Stimulated activated CD4-positive, alpha-beta T cell treated with anti-CD3 and anti-CD28 coated beads, TNF-alpha, amount 100 ng/mL, for 4 hours (primary cell): ENCODE measurements around the gene MAP2K5.
"Not testable (repeated sequence)": the region's sequence is repeated elsewhere in the genome, so short reads cannot be mapped to it uniquely, and the experiment has no call there.

Source experiments
- DNase-seq, 3 experiments: peaks; one replicate each; pipeline ENCODE4 v3.0.0-alpha.2; 2020; ENCODE audit warnings: low read depth in 3 of 3

The MAP2K5 gene

DNA sequence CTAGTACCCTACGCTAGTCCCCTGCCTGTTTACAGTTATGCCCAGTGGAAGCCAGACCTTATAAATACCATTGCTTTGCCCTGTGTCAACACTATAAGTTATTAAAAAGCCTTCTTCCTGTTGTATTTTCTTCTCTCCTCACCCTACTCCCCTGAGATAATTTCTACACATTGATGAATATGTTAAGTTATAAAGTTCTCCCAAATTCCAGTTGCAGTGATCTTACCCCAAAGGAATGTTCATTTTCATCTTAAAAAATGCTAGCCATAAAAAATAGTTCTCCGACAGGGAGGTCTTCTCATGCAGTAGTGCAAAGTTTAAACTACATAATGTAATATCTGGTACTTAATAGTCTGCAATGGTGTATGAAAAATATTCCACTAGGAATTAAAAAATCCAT is 58.6 kb downstream of the MAP2K5 start:
- no peak for DNase-seq

DNA sequence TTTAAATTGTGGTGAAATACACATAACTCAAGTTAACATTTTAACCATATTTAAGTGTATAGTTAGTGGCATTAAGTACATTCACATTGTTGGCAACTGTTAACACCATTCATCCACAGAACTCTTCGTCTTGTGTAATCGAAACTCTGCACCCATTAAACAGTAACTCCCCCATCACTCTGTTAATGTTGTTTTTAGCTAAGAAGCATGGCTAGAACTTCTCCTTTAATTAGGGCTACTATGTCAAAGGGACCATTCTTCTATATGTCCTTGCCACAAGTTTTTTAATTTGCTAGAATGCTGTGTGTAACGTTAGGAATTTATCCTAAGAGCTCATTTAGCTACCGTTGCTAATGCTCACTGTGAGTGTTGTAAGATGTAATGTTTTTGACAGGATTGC is 60.6 kb downstream of the MAP2K5 start:
- DNase-seq = no peak

DNA sequence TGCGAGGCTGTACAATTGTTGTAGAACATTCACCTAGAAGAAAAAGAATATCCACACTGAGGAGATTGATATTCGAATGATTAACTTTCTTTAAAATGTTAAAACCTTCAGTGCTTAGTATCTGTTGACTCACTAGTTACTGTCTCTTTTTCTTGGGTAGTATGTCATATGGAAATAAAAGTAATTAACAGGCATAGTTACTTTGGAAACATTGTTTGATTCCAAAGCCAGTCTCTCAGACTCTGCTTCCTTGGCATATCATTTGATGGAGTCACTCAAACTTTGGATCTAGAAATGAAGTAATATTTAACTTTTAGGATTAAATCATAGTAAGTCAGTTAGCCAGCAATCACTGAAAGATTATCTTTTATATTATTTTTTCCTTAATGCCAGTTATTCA is 63.4 kb downstream of the MAP2K5 start:
- no peak for DNase-seq

DNA sequence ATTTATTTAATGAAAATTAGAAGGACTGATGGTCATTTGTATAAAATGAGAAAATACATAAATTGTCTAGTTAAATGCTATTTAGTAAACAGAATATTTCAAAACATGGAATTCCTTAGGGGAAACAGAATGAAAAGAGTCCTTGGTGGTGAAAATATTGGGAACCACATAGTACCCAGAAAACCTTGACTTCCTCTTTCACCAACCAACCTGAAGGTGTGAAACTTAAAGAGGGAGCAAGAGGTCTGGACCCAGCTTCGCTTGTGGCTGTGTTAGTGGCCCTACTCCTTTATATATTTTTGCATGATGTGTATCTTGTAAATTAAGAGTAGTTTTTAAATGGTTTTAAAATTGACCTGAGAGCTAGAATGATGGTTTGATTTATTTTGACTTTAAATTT is 64.2 kb downstream of the MAP2K5 start:
- DNase-seq = no peak

DNA sequence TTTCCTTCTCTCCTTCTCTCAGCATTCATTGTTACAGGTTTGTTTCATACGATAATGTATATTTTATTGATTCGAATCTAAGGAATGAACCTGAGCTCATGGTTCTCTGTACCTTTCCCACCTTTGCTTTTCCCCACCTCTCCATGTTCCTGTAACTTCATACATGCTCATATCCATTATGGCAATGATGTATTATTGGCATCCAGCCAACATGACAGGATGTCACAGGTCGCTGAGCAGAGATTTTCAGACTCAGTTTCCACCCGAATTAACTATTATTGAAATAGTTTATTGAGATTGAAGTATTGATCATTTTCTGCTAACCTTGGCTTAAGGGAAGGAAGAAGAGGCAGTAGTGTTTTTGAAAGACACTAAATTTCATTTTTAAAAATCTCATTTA is 64.8 kb downstream of the MAP2K5 start:
- no peak for DNase-seq

DNA sequence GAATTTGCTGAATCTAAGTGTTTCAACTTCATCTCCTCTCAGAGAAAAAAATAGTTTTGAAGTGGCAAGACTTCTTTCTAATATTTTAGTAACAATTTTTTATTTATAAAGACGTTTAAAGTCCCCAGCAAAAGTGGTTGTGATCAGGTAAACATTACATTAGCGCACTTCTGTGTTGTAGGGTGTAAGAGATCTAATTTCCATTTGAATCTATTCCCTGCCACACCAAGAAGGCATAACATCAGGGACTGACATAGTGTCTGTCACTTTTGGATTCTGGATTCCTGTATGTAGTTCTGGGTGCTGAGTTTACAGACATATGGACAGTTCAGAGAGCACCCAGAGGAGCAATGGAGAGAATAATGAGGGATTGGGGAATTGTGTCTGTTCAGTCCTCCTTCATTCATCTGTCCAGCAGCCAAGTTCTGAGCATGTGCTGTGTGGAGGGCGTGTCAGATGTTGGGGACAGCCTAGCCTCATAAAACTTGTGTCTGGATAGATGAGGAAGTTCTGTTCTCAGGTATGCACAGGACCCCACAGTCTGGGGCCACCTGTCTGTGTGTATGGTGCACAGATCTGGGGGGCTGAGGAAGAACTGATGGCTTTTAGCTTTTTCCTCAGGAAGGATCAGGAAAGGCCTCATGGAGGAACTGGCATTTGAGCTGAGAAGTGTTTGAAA is 65.6 kb downstream of the MAP2K5 start:
- no peak for DNase-seq

DNA sequence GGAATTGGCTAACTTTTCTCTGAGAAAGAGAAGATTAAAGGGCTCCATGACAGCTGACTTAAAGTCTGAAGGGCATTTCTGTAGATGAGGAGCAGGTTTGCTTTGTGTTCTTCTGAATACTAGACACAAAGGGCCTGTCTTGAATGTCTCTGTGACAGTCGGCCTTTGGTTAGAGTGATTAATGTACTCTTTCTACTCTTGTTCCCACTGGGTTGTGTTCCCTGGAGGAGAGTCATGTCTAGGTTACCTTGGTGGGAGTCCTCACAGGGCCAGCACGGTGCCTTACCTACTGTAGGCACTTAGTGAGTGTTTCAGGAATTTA is 66.1 kb downstream of the MAP2K5 start:
- DNase-seq = no peak

DNA sequence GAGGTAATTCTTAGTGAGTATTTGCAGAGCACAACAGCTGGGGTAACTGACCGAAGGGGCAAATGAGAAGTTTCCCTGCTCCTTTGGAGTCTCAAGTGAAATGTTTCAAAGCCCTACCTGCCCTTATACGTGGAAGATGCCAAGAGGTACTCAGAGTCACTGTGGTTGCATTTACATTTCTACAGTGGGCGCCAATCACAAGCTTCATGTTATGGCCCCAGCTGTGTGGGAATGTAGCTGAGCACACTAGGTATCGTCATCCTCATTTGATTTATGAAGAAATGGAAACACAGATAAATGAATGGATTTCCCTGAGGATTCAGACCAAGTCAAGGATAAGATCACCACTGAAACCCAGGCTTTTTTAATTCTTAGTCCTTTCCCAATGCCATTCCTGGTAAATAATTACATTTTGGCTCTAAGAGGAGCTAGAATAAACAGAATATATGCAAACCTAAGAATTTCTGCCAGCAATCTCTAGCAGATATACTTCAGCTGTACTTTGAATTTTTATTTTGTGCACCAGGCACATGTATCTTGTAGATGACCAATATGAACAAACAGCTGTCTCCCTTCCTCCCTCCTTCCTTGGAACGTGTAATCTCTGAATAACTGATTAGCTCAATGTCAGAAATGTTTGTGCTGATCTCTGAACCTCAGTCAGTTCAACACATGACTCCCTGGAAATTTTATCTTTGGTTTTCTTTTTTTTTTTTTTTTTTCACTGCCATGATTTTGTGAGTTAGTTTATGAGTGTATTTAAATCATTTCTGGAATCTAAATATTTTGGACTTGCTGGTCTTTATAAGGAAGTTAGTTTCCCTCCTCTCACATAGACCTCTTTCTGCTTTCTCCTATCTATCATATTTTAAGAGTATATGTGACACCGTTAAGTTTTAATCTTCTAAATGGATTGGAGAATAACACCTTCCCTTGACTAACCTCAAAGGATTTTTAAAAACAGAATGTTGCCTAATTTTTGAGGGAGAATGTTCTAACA is 69.2 kb downstream of the MAP2K5 start:
- no peak for DNase-seq

DNA sequence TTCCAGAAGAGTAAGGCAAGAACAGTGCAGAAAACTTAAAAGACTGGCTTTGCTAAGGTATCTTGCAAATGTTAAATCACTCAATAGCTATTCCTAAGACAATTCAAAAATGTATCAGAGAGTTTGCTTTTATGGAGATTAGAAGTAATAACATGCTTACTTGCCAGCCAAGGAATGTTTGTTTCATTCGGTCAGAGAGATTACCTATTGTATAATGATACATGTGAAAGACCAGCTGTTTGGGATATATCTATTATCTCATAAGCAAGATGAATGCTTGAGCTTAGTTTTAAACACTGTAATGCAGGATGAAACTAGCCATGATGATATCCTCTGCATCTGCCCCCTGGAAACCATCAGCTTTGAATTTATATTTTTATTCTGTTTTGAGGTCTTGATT is 70.7 kb downstream of the MAP2K5 start:
- no peak for DNase-seq

DNA sequence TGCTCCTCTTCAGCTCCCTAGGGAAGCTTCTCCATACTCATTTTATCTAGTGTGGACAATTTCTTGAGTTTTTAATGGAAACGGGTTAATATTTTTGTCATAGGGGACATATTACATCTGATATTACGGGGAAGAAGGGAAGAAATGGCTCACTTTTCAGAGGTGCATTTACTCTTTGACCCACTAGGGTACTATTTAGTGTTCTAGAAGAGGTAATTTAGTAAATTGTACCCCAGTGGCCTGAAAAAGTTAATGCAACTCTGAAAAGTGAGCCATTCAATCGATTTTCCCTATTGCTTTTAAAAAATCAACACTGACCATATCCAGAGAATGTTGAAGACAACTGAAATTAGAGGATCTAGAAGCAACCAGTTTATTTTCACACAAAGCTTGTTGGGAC is 71.2 kb downstream of the MAP2K5 start:
- no peak for DNase-seq

DNA sequence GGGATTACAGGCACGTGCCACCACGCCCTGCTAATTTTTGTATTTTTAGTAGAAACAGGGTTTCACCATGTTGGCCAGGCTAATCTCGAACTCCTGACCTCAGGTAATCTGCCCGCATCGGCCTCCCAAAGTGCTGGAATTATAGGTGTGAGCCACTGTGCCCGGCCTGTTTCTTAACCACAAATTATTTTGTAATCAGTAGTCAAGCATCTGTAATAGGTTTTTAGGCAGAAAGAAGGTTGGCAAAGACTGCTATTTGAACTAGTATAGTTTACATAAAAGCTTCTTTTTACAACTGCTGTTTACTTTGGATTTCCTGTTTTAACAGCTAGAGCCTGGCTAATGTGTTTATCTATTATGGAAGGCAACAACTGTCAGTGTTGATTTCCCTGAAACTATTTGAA is 72.6 kb downstream of the MAP2K5 start:
- DNase-seq = not testable (repeated sequence)

DNA sequence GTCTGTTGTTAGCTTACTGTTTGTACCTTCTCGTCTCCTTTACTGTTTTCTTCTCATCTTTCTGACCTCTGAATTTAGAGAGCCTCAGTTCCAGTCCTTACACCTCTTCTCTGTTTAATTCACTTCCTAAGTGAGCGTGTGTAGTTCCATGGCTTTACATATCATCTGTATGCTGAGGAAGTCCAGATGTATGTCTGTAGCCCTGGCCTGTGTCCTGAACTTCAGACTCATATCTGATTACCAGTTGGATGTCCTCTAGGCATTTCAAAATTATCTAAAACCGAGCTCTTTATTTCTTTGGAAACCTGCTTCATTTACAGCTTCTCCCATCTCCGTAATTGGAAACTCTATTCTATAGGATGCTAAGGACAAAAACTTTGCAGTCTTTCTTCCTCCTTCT is 75.8 kb downstream of the MAP2K5 start:
- DNase-seq = no peak

DNA sequence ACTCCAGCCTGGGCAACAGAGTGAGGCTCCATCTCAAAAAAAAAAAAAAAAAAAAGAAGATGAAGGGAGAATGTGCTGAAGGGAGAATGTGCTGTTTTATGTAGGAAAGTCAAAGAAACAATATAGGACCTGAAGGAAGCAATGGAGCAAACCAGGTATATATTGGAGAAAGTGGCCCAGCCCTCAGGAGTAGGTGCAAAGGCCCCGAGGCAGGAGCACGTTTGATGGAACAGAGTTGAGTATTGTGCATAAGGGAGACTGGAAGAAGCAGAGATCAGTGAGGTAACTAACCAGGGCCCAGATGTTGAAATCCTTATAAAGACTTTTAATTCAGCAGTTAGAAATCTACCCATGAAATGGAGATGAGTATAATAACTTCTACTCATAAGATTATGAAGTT is 79.6 kb downstream of the MAP2K5 start:
- no peak for DNase-seq

DNA sequence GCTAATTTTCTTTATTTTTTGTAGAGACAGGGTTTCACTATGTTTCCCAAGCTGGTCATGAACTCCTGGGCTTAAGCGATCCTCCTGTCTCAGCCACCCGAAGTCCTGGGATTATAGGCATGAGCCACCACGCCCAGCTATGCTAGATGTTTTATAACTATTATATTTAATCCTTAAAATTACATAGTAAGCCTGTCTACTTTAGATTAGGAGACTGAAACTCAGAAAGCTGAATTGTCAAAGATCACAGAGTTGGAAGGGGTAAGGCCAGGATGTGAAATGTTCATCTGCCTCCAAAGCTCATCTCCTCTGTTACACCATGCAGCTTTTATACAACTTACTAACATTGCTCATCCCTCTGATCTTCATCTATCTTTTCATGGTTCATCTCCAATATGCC is 89.8 kb downstream of the MAP2K5 start:
- DNase-seq = no peak

DNA sequence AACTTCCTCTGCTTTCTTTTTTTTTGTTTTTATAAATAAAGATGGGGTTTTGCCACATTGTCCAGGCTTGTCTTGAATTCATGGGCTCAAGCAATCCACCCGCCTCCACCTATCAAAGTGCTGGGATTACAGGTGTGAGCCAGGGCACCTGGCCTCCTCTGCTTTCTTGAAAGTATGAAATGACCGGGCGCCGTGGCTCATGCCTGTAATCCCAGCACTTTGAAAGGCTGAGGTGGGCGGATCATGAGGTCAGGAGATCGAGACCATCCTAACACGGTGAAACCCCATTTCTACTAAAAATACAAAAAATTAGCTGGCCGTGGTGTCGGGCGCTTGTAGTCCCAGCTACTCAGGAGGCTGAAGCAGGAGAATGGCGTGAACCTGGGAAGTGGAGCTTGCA is 93.4 kb downstream of the MAP2K5 start:
- DNase-seq = not testable (repeated sequence)

DNA sequence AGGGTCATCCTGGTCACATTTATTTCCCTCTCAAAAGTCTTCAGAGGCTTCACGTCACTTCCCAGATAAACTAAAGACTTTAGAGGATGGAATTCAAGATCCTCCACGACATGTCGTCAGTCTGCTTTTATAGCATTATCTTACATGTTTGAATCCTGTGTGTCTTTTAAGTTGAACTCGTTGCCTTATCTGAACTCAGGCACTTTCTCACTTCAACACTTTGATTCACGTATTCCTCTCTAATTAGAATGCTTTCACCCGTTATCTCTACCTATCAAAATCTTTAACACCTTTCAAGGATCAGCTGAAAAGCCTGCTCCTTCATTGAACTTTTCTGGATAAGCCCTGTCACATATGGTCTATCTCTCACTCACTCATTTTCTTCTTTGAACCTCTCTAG is 97.1 kb downstream of the MAP2K5 start:
- no peak for DNase-seq

DNA sequence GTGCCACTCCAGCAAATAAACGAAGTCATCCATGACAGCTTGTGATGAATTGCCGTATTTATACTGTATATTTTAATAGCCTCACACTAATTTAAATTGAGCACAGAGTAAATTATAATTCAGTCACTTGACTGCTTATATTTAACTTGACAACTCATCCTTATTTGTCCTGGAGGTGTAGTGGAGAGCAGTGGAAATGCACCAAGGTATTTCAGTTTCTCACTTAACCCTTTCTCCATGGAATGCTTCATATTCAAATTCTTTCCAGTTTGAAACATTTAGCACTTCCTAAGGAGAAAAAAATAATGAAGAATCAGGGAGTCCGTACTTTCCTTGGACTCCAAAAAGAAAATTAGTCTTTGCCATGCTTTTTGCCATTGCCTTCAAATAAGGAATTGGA is 99.0 kb downstream of the MAP2K5 start:
- DNase-seq = no peak

DNA sequence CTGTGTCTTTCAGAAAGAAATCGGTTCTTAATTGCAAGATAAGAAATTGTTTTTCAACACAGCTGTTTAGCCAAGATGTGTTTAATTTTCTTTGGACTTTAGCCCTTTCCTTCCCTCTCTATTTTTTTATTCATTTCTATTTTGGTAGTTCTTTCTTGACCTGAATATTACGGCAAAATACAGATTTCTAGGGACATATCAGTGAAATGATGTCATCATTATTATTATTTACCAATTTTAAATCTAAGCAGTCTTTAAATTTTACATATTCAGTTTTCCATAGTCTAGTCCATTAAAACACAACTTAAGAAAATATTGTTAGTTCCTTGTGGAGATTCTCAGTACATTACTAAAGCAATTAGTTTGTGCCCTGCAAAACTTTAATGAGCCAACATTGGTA is 104.3 kb downstream of the MAP2K5 start:
- DNase-seq = no peak

DNA sequence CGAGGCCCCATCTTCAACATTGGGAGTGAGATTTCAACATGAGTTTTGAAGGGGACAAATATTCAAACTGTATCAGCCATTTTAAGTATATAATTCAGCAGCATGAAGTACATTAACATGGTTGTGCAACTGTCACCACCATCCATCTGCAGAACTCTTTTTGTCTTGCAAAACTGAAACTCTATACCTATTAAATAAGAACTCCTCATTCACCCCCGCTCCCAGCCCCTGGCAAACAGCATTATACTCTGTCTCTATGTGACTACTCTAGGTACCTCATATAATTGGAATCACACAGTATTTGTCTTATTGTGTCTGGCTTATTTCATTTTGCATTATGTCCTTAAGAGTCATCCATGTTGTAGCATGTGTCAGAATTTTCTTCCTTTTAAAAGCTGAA is 110.1 kb downstream of the MAP2K5 start:
- DNase-seq = no peak

DNA sequence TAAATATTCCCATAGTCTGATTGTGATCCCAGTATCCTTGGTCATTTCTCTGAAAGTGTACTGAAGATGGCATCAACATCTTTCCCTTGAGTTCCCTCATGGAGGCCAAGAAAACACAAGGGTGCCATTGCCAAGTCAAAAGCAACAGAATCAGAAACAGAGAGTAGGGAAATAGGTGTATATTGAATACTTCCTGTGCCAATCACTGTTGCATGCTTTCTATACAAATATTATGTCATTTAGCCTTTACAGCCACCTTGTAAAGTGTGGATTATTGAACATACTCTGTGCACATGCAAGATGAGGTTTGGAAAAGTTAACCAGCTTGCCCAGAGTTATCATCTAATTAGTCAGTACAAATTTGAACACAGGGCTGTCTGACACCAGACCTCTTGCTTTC is 117.9 kb downstream of the MAP2K5 start:
- DNase-seq = no peak

DNA sequence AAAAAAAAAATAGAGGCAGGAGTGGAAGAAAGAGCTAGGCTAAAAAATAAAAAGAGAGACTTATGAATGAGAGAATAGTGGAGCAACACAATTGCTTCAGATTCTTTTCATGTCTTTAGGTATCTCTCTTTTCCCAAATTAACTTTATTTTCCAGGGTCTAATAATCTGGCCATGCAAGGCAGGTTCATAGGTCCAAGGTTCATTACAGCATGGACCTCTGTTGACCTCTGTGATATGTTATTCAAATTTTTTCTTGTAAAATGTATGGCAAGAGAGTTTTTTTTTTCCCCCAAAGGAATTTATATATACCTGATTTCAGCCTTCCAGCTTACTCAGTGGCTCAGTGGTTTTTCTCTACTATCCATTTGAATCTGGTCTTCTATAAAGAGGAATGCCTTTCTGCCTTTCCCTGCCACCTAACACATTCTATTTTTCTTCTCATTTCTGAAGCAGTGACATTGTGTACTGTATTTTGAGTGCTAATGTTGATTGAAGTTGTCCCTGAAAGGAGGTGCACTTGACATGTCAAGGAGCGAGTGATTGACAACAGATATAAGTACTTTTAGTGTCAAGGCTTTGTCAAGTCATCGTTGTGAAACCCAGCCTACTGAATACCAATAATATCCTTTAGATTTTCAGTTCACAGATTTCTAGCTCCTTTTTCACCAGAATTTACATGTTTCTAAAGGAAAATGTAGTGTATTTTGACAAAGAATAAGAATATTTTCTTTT is 118.5 kb downstream of the MAP2K5 start:
- no peak for DNase-seq

DNA sequence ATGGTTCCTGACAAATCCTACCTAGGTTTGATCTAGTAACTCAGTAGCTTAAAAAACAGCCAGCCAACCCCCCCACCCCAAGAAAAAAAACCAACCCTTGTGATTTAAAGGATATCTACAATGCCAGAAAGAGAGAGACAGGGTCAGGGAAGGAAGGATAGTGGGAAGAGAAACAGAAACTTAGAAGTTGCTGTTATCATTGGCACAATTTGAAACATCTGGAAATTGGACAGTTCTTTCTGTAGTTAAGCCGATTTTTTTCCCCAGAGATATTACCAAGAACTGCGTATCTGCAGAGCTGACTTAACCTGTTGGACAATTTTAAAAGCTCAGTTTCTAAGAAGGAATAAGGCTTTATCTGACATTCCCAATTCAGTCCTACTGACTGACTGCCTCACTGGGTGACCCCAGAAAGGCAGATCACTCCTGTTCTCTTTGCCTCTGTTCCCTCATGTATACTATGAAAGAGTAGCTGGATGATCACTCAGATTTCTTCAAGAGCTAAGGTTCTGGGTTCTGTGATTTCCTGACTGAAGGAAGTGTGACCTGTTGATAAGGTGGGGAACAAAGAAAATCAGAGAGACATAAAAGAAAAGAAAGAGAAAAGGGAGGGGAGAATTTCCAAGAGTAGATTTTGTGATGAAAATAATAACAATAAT is 128.3 kb downstream of the MAP2K5 start:
- no peak for DNase-seq
